ENCODE measurements around the gene DNAJC30. TPM values are rescaled to one million over a fixed set of nuclear protein-coding genes. Genes with fewer than 3 reads are reported as not detected.

DNAJC30 gene
- total RNA-seq (10 to 100 TPM; 14.0 to 14.4 TPM), total RNA-seq (6.6 to 19.5 (median 12.3) reads per million in 172 experiments)
- 5.3 TPM for polyA plus RNA-seq (2013, experiment 1 of 2)
- polyA plus RNA-seq (2013, experiment 2 of 2), result 5.1 TPM

DNA sequence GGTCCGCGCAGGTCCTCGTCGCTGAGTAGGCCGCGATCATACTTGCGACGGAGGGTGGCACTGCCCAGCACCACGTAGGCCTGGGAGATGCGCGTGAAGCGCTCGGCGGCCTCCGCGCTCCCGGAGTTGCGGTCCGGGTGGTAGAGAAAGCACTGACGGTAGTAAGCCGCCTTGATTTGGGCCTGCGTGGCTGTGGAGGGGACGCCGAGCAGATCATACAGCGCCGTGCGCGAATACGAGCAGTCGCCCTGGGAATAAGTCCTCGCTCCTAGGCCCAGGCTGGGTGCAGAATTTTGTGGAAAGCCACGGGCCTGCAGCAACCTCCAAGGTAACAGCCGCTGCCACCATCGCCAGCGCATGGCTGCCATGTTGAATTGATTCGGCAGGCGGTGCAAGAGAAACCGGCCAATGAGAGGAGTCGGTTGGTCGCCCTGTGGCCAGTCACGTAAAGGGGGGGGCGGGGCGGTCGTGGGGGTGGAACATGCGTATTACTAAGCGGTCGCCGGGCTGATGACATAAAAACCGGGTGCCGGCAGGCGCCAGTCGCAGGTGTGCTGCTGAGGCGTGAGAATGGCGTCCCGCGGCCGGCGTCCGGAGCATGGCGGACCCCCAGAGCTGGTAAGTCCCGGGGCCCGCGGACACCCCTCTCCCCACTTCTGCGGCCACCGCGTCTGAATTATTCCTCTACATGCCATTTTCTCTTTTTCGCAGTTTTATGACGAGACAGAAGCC, at the start of gene DNAJC30, which contains the start of gene BUD23:
TSS of gene DNAJC30 (minus strand) at position 398 of the 732 bp plus-strand sequence. CDS start at position 368, 30 bp downstream.
TSS of gene BUD23 (plus strand) at position 542 of the 732 bp plus-strand sequence. CDS start at position 571, 29 bp downstream.
- peak within 1 kb of the TSS; percentile 92 for H3K27ac Mint-ChIP-seq
- peaks cover 35% of the 10 kb centered on the region for H3K4me1 Mint-ChIP-seq (ENCODE audit: low read depth)
- Histone ChIP-seq H3K4me3 (ENCODE audit: low read length) (peak within 1 kb of the TSS; percentile 71), H3K4me1 (ENCODE audit: insufficient read depth, low read length) (peaks cover 39% of the 10 kb centered on the region), H3K27me3 (ENCODE audit: control insufficient read depth in 1 of 2, insufficient read depth in 2 of 2, low read length in 2 of 2) (no peaks in the 10 kb centered on the region), H3K36me3 (ENCODE audit: insufficient read depth, low read length) (peaks cover 27% of the 10 kb centered on the region), H3K9me3 (ENCODE audit: control insufficient read depth in 1 of 2, insufficient read depth in 1 of 2, low read length in 2 of 2) (no peaks in the 10 kb centered on the region), H3K27ac (ENCODE audit: low read depth in 1 of 2, low read length in 2 of 2) (peak within 1 kb of the TSS; percentile 69 to 86)
- intact Hi-C loops (cut with DNase I, micrococcal nuclease), result loop anchor here (1.0 to 2.0 kb wide), 4 partner anchors 16 to 104 kb away; partner anchors contain the start of genes TBL2 (in 1 of the 2) and VPS37D (in 1 of the 2)
- ATAC-seq (ENCODE audit: poor library complexity), result peak; percentile 96
- TF ChIP-seq, protein P1, sequence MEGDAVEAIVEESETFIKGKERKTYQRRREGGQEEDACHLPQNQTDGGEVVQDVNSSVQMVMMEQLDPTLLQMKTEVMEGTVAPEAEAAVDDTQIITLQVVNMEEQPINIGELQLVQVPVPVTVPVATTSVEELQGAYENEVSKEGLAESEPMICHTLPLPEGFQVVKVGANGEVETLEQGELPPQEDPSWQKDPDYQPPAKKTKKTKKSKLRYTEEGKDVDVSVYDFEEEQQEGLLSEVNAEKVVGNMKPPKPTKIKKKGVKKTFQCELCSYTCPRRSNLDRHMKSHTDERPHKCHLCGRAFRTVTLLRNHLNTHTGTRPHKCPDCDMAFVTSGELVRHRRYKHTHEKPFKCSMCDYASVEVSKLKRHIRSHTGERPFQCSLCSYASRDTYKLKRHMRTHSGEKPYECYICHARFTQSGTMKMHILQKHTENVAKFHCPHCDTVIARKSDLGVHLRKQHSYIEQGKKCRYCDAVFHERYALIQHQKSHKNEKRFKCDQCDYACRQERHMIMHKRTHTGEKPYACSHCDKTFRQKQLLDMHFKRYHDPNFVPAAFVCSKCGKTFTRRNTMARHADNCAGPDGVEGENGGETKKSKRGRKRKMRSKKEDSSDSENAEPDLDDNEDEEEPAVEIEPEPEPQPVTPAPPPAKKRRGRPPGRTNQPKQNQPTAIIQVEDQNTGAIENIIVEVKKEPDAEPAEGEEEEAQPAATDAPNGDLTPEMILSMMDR (IDR thresholded peaks at IDR 0.05), result no peak
- H3K9me3 Mint-ChIP-seq, result no peaks in the 10 kb centered on the region
- ChIA-PET POLR2A (interaction anchor here (1.0 kb wide), 1 partner anchor 15 kb away, joined by 4 read pairs; no protein-coding TSS in a partner anchor), CTCF (no interaction called here)
- no peaks in the 10 kb centered on the region for H3K27me3 Mint-ChIP-seq
- H3K4me3 Mint-ChIP-seq, result peak within 1 kb of the TSS; percentile 91
- peak; percentile 93 to 98 (median 96) for DNase-seq
- peaks cover 55% of the 10 kb centered on the region for H3K36me3 Mint-ChIP-seq (ENCODE audit: low read depth)

DNA sequence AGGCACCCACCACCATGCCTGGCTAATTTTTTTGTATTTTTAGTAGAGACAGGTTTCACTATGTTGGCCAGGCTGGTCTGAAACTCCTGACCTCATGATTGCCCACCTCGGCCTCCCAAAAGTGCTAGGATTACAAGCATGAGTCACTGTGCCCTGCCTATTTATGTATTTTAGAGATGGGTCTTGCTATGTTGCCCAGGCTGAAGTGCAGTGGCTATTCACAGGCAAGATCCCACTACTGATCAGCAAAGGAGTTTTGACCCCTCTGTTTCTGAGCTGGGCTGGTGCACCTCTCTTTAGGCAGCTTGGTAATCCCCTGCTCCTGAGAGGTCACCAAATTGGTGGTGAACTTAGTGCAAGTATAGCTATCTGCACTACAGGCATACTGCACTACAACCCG, 49.1 kb upstream of the DNAJC30 start:
- ATAC-seq (ENCODE audit: poor library complexity), result no peak
- ChIA-PET CTCF (interaction anchor here (3.3 kb wide), 1 partner anchor 125 kb away, joined by 13 read pairs; no protein-coding TSS in a partner anchor), POLR2A (no interaction called here)
- peaks cover 4% of the 10 kb centered on the region for H3K36me3 Mint-ChIP-seq (ENCODE audit: low read depth)
- peaks cover 0 to 5% of the 10 kb centered on the region in 2 experiments for H3K9me3 ChIP-seq (ENCODE audit: control insufficient read depth in 1 of 2, insufficient read depth in 1 of 2, low read length in 2 of 2)
- H3K4me1 ChIP-seq (ENCODE audit: insufficient read depth, low read length), result peaks cover 11% of the 10 kb centered on the region
- no peaks in the 10 kb centered on the region for H3K9me3 Mint-ChIP-seq
- no peak overlapping the region for H3K27ac Mint-ChIP-seq
- H3K27me3 ChIP-seq (ENCODE audit: control insufficient read depth in 1 of 2, insufficient read depth in 2 of 2, low read length in 2 of 2), result peaks cover 0 to 2% of the 10 kb centered on the region in 2 experiments
- DNase-seq, result no peak
- TF ChIP-seq, protein P1 (IDR thresholded peaks at IDR 0.05), result no peak
- intact Hi-C loops (cut with DNase I, micrococcal nuclease), result loop anchor here in 1 of 2 experiments (10.0 kb wide), 3 partner anchors 352 to 908 kb away; partner anchors contain the start of genes EIF4H, LIMK1 and TYW1B
- H3K4me3 Mint-ChIP-seq, result no peak overlapping the region
- no peak overlapping the region for H3K27ac ChIP-seq (ENCODE audit: low read depth in 1 of 2, low read length in 2 of 2)
- peaks cover 13% of the 10 kb centered on the region for H3K36me3 ChIP-seq (ENCODE audit: insufficient read depth, low read length)
- peaks cover 5% of the 10 kb centered on the region for H3K27me3 Mint-ChIP-seq
- no peak overlapping the region for H3K4me3 ChIP-seq (ENCODE audit: low read length)
- H3K4me1 Mint-ChIP-seq (ENCODE audit: low read depth), result peaks cover 6% of the 10 kb centered on the region

DNA sequence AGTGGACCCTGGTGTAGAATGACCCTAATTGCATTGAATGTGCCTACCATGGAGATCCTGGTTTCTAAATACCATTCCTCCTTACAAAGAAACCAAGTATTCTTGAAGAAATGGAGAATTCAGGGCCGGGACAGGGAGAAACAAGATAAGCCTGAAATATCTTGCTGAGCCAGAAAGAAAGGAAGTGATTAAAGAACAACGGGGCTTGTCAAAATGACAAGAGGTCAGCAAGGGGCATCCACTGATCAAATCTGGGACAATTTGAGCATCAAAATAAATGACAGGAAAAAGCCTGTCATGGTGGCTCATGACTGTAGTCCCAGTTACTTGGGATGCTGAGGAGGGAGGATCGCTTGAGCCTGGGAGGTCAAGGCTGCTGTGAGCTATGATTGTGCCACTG, 47.2 kb upstream of the DNAJC30 start:
- peaks cover 6% of the 10 kb centered on the region for H3K4me1 Mint-ChIP-seq (ENCODE audit: low read depth)
- H3K27ac ChIP-seq (ENCODE audit: low read depth in 1 of 2, low read length in 2 of 2), result no peak overlapping the region
- H3K9me3 ChIP-seq (ENCODE audit: control insufficient read depth in 1 of 2, insufficient read depth in 1 of 2, low read length in 2 of 2), result peaks cover 0 to 5% of the 10 kb centered on the region in 2 experiments
- no peaks in the 10 kb centered on the region for H3K36me3 Mint-ChIP-seq (ENCODE audit: low read depth)
- peaks cover 5% of the 10 kb centered on the region for H3K27me3 Mint-ChIP-seq
- ChIA-PET POLR2A (no interaction called here), CTCF (interaction anchor here (3.3 kb wide), 1 partner anchor 123 kb away, joined by 13 read pairs; no protein-coding TSS in a partner anchor)
- H3K27ac Mint-ChIP-seq, result no peak overlapping the region
- intact Hi-C loops (cut with DNase I, micrococcal nuclease), result loop anchor here in 1 of 2 experiments (10.0 kb wide), 3 partner anchors 354 to 906 kb away; partner anchors contain the start of genes EIF4H, LIMK1 and TYW1B
- H3K36me3 ChIP-seq (ENCODE audit: insufficient read depth, low read length), result peaks cover under 1% of the 10 kb centered on the region
- TF ChIP-seq, protein P1 (IDR thresholded peaks at IDR 0.05), result no peak
- no peak for DNase-seq
- H3K4me1 ChIP-seq (ENCODE audit: insufficient read depth, low read length), result peaks cover 14% of the 10 kb centered on the region
- H3K27me3 ChIP-seq (ENCODE audit: control insufficient read depth in 1 of 2, insufficient read depth in 2 of 2, low read length in 2 of 2), result peaks cover 6 to 11% of the 10 kb centered on the region in 2 experiments
- no peaks in the 10 kb centered on the region for H3K9me3 Mint-ChIP-seq
- no peak for ATAC-seq (ENCODE audit: poor library complexity)
- H3K4me3 Mint-ChIP-seq, result no peak overlapping the region
- no peak overlapping the region for H3K4me3 ChIP-seq (ENCODE audit: low read length)

Data from CD4-positive, alpha-beta T cell (primary cell).